AG04450 (cell line): ENCODE measurements around the gene TGM2. TPM values are rescaled to one million over a fixed set of nuclear protein-coding genes. Genes with fewer than 3 reads are reported as not detected.

Experiments used
- CTCF ChIA-PET: fragments of 300-600, 350-600 bp; formaldehyde crosslinking; extraction: SDS; loops from one replicate; lab custom pipeline; 2022; ENCODE audit warnings: antibody characterized with exemption, inconsistent platforms; lab: Charles Lee
- POLR2A ChIA-PET: fragments of 350-600 bp; formaldehyde crosslinking; extraction: SDS; loops from one replicate; lab custom pipeline; 2021; ENCODE audit warnings: antibody characterized with exemption, inconsistent platforms; lab: Yijun Ruan, JAX
- DNase-seq: peaks from one replicate; pipeline ENCODE4 v3.0.0-alpha.2; 2011; ENCODE audit warnings: low read depth, low spot score
- H3K27ac ChIP-seq: one replicate; pipeline ENCODE4 v1.5.1; 2012; ENCODE audit warnings: low read depth, low read length, control low read depth
- H3K27me3 ChIP-seq: one replicate; pipeline ENCODE4 v1.6.0; 2012; ENCODE audit warnings: low read length; ENCODE audit not compliant: control insufficient read depth, insufficient read depth
- H3K4me3 ChIP-seq: 2 replicates; pipeline ENCODE4 v1.5.1; 2011; ENCODE audit warnings: mild to moderate bottlenecking, low read depth, low read length, control low read depth
- H3K9me3 ChIP-seq: 2 replicates; pipeline ENCODE4 v1.5.1; 2012; ENCODE audit warnings: low read length; ENCODE audit not compliant: control insufficient read depth, insufficient read depth
- CTCF ChIP-seq: IDR thresholded peaks from 2 replicates; pipeline ENCODE4 v1.5.1; 2011; ENCODE audit warnings: low read depth, low read length, control low read depth, inconsistent platforms
- polyA plus RNA-seq: library from polyadenylated mRNA; depleted of rRNA; stranded (reverse); fragments of >200 nt; gene quantifications from 2 replicates; pipeline ENCODE4 v1.2.3, GENCODE V29; 2011

The TGM2 gene
- polyA plus RNA-seq, 1 experiment: 326 TPM

- Histone ChIP-seq H3K4me3 (no peak overlapping the region), H3K9me3 (no peaks in the 10 kb centered on the region; the same call in 1 of the 2 replicates), H3K27me3 (no peaks in the 10 kb centered on the region), H3K27ac (no peak overlapping the region)
- DNase-seq: no peak
- ChIA-PET CTCF (no interaction called here), POLR2A (interaction anchor here (0.6 kb wide), 1 partner anchor 71 kb away, joined by 3 read pairs; no protein-coding TSS in a partner anchor)
- TF ChIP-seq CTCF: no peak
Measured at GRCh38 chr20:38133680-38134426, 31.2 kb downstream of the TGM2 start.

GRCh38 chr20:38132910-38133501 is 32.1 kb downstream of the TGM2 start:
- Histone ChIP-seq H3K4me3 (no peak overlapping the region), H3K27ac (no peak overlapping the region), H3K27me3 (no peaks in the 10 kb centered on the region), H3K9me3 (no peaks in the 10 kb centered on the region; the same call in 1 of the 2 replicates)
- no peak for DNase-seq
- TF ChIP-seq CTCF: no peak
- CTCF ChIA-PET: no interaction called here
- POLR2A ChIA-PET: no interaction called here

- H3K27me3 ChIP-seq: no peaks in the 10 kb centered on the region
- DNase-seq: no peak
- TF ChIP-seq CTCF: no peak
- ChIA-PET POLR2A (interaction anchor here (0.8 kb wide), 1 partner anchor 146 kb away, joined by 14 read pairs; no protein-coding TSS in a partner anchor), CTCF (no interaction called here)
- no peaks in the 10 kb centered on the region; the same call in 1 of the 2 replicates for H3K9me3 ChIP-seq
- H3K4me3 ChIP-seq: no peak overlapping the region
- H3K27ac ChIP-seq: no peak overlapping the region
Measured at GRCh38 chr20:38132156-38132909, 32.7 kb downstream of the TGM2 start.

GRCh38 chr20:38131588-38132121 is 33.4 kb downstream of the TGM2 start:
- ChIA-PET POLR2A (interaction anchor here (0.8 kb wide), 1 partner anchor 147 kb away, joined by 14 read pairs; no protein-coding TSS in a partner anchor), CTCF (no interaction called here)
- Histone ChIP-seq H3K4me3 (no peak overlapping the region), H3K27me3 (no peaks in the 10 kb centered on the region), H3K9me3 (no peaks in the 10 kb centered on the region; the same call in 1 of the 2 replicates), H3K27ac (no peak overlapping the region)
- DNase-seq: no peak
- no peak for TF ChIP-seq CTCF
